Stomach (tissue), 9 donors: ENCODE measurements around the gene IPO11. TPM values are rescaled to one million over a fixed set of nuclear protein-coding genes. Genes with fewer than 3 reads are reported as not detected.

Experiments
- DNase-seq, 2 donors: peaks; one replicate each; pipeline versions ENCODE4 v3.0.0 to v3.0.0-alpha.2; 2013 to 2019
- H3K27ac ChIP-seq, 5 donors: fragments of 200-600 bp in 4 of 5; sonication (generic) in 4 of 5; one replicate each; pipeline ENCODE4 v1.5.1; 2013 to 2019; ENCODE audit warnings: mild to moderate bottlenecking in 1 of 5, moderate library complexity in 1 of 5
- H3K27me3 ChIP-seq, 3 donors: fragments of 200-600 bp; sonication (generic); one replicate each; pipeline ENCODE4 v1.5.1; 2017 to 2019; ENCODE audit warnings: mixed run types in 1 of 3
- H3K36me3 ChIP-seq, 4 donors: fragments of 200-600 bp; sonication (generic); 1 replicate in 3 of 4; 2 replicates in 1 of 4; pipeline ENCODE4 v1.5.1; 2016 to 2019
- H3K4me1 ChIP-seq, 4 donors: fragments of 200-600 bp; sonication (generic); one replicate each; pipeline ENCODE4 v1.5.1; 2016 to 2019
- H3K4me3 ChIP-seq, 4 donors: fragments of 200-600 bp; sonication (generic) in 3 of 4; one replicate each; pipeline ENCODE4 v1.5.1; 2016 to 2019; ENCODE audit warnings: mild to moderate bottlenecking in 1 of 4
- H3K9me3 ChIP-seq, 4 donors: fragments of 200-600 bp; sonication (generic); one replicate each; pipeline ENCODE4 v1.5.1; 2016 to 2019
- CTCF ChIP-seq, 7 experiments: fragments of 450-650 bp in 4 of 7; fragments of 200-600 bp in 3 of 7; sonication (generic) in 3 of 7; IDR thresholded peaks; one replicate each; pipeline ENCODE4 v1.5.1; 2016 to 2019; ENCODE audit warnings: antibody characterized with exemption in 7 of 7, control low read depth in 2 of 7, mild to moderate bottlenecking in 1 of 7
- EP300 ChIP-seq: sonication (generic); formaldehyde crosslinking; IDR thresholded peaks from one replicate; pipeline ENCODE4 v1.6.1; 2017; ENCODE audit warnings: antibody characterized with exemption
- POLR2A ChIP-seq, 4 donors: fragments of 450-650 bp; IDR thresholded peaks; one replicate each; pipeline ENCODE4 v1.6.1; 2016; ENCODE audit warnings: antibody characterized with exemption in 4 of 4, control low read depth in 2 of 4, mild to moderate bottlenecking in 1 of 4, moderate library complexity in 1 of 4
- POLR2AphosphoS5 ChIP-seq, 3 donors: sonication (generic); formaldehyde crosslinking; IDR thresholded peaks; one replicate each; pipeline ENCODE4 v1.6.1; 2016; ENCODE audit warnings: antibody characterized with exemption in 3 of 3
- WGBS, 5 donors: extraction: QIAGEN DNeasy Blood & Tissue Kit in 3 of 5; methylation state at CpG; one replicate each; pipeline versions ENCODE4 v1.1.5 to v1.1.7; 2013 to 2018; 5-methylcytosine and 5-hydroxymethylcytosine counted together
- intact Hi-C: fragments of 100-400 bp; cut with DNase I; formaldehyde crosslinking; loops from one replicate; pipeline ENCODE4 v1.15.1; 2023; ENCODE audit warnings: low total_unique reads
- polyA plus RNA-seq, 3 donors: library from polyadenylated mRNA; stranded (reverse); fragments of 200-250 nt; gene quantifications; one replicate each; pipeline ENCODE4 v1.2.3, GENCODE V29; 2013
- total RNA-seq, 5 donors: library from RNA; depleted of rRNA; stranded (reverse); fragments of >200 nt; gene quantifications; one replicate each; pipeline versions ENCODE4 v1.1.0 to v1.2.3, GENCODE V29; 2014 to 2016
- donor health status: healthy with polysubstance abuse.
- donor health status: Bipolar disorder and iron deficiency.
- donor health status: healthy.

Gene IPO11
- total and polyA plus RNA-seq, 8 donors, result 8.0 to 37.5 (median 9.8) TPM

DNA sequence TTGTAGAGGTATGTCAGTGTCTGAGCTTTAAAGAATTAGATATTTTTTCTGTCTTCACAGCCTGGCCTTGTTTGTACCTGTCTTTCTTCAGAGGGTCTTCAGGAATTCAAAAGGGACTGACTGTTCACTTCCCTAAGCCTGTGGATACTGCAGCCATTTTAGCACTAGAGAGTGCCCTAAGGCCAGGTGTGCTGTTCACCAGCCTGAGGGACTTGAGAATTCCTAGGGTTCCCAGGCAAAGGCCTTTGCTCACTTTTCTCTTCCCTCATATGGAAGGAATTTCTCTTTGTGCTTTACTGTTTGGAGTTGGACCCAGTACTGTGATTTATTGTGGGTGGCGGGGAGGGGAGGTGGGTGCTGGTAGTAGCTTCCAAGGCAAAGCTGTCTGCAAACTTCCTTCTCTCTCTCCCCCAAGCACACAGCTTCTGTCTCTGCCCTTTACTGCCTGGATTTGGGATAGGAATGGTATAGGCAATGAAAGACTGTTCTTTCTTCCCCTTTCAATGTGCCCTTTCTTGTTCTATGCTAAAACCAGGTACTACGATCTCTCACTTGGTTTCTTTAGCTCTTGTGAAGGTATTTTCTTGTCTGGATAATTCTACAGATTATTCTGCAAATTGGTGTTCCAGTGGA, 156.4 kb downstream of the IPO11 start:
- Histone ChIP-seq H3K4me3 (no peak overlapping the region), H3K9me3 (peaks cover 0 to 17% (median 8%) of the 10 kb centered on the region in 4 donors), H3K4me1 (no peaks in the 10 kb centered on the region), H3K27ac (no peak overlapping the region), H3K27me3 (no peaks in the 10 kb centered on the region), H3K36me3 (peaks cover 0 to 49% (median 26%) of the 10 kb centered on the region in 4 donors)
- no peak for TF ChIP-seq CTCF (IDR thresholded peaks at IDR 0.05)
- no peak for TF ChIP-seq POLR2AphosphoS5 (IDR thresholded peaks at IDR 0.05)
- intact Hi-C loops, result no loop called here
- no peak for DNase-seq
- 90 to 97% (median 96%) methylated on average over 2 of the region's 2 CpGs for WGBS, 5 donors

DNA sequence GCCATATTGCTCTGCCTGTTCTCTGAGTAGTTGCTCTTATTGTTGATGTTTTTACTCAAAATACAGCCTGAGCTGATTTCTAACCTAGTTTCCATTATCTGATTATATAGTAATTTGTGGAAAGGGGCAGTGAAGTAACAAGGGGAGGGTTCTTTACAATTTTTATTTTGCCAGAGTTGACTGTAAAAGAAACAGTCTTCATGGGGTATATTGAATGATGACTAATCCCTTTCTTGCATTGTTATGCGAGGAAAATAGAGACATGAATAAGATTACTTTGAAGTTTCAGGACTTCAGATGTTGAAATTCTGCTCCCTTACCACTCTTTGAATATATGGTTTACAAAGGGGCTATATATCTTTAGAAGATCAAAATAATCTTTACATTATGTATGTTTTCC, 156.9 kb downstream of the IPO11 start:
- H3K27ac ChIP-seq, result no peak overlapping the region
- no peaks in the 10 kb centered on the region for H3K27me3 ChIP-seq
- H3K4me3 ChIP-seq, result no peak overlapping the region
- TF ChIP-seq POLR2AphosphoS5 (IDR thresholded peaks at IDR 0.05), result no peak
- intact Hi-C loops, result no loop called here
- H3K36me3 ChIP-seq, result peaks cover 0 to 46% (median 24%) of the 10 kb centered on the region in 4 donors
- DNase-seq, result no peak
- H3K9me3 ChIP-seq, result peaks cover 0 to 17% (median 8%) of the 10 kb centered on the region in 4 donors
- H3K4me1 ChIP-seq, result no peaks in the 10 kb centered on the region
- WGBS, 5 donors, result 60 to 77% (median 68%) methylated on average over 1 of the region's 1 CpG

- WGBS, 5 donors, result 80 to 94% (median 93%) methylated on average over 9 of the region's 9 CpGs
- no peaks in the 10 kb centered on the region for H3K4me1 ChIP-seq
- intact Hi-C loops, result no loop called here
- no peak for DNase-seq
- H3K27ac ChIP-seq, result no peak overlapping the region
- TF ChIP-seq POLR2A (IDR thresholded peaks at IDR 0.05) (no peak), CTCF (IDR thresholded peaks at IDR 0.05) (no peak)
- H3K27me3 ChIP-seq, result no peaks in the 10 kb centered on the region
- peaks cover 0 to 12% (median 6%) of the 10 kb centered on the region in 4 donors for H3K36me3 ChIP-seq
- H3K9me3 ChIP-seq, result peaks cover 0 to 3% (median 2%) of the 10 kb centered on the region in 4 donors
- H3K4me3 ChIP-seq, result no peak overlapping the region
Measured at GRCh38 chr5:62572918-62573514, 160.5 kb downstream of the IPO11 start.

GRCh38 chr5:62574599-62574998, 162.0 kb downstream of the IPO11 start:
- Histone ChIP-seq H3K4me3 (no peak overlapping the region), H3K27ac (no peak overlapping the region), H3K4me1 (no peaks in the 10 kb centered on the region), H3K27me3 (no peaks in the 10 kb centered on the region), H3K9me3 (no peaks in the 10 kb centered on the region), H3K36me3 (peaks cover 0 to 5% (median under 1%) of the 10 kb centered on the region in 4 donors)
- intact Hi-C loops, result no loop called here
- TF ChIP-seq POLR2A (IDR thresholded peaks at IDR 0.05), result no peak
- no peak for TF ChIP-seq EP300
- TF ChIP-seq POLR2AphosphoS5 (IDR thresholded peaks at IDR 0.05), result no peak
- no peak for TF ChIP-seq CTCF (IDR thresholded peaks at IDR 0.05)
- no peak for DNase-seq
- 77 to 92% (median 84%) methylated on average over 2 of the region's 2 CpGs for WGBS, 5 donors

GRCh38 chr5:62575066-62575465, 162.5 kb downstream of the IPO11 start:
- intact Hi-C loops, result no loop called here
- TF ChIP-seq EP300, result no peak
- H3K9me3 ChIP-seq, result no peaks in the 10 kb centered on the region
- no peak overlapping the region for H3K27ac ChIP-seq
- no peak overlapping the region for H3K4me3 ChIP-seq
- H3K36me3 ChIP-seq, result peaks cover 0 to 5% (median 0%) of the 10 kb centered on the region in 4 donors
- H3K4me1 ChIP-seq, result no peaks in the 10 kb centered on the region
- 70 to 83% (median 81%) methylated on average over 2 of the region's 2 CpGs for WGBS, 5 donors
- DNase-seq, result no peak
- no peaks in the 10 kb centered on the region for H3K27me3 ChIP-seq
